ENCODE data around the gene WDR64.

DNA sequence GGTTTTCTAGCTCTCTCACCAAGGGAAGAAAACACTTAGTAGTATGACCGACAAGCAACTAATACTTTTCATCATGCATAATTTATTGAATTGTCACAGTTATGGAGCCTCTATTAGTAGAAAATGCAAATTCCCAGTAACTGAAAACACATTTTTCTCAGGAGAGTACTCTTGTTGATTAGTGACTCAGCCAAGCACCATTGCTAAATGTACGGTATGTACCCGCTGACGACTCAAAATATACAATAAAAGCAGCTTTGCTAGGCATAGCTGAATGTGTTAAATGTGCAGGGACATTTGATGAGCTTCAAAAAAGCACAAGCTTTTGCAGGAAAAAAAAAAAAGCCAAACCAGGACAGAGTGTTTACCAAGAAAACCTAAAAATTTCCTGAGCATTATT is 63.9 kb downstream of the WDR64 start:
- TF ChIP-seq, protein P1, sequence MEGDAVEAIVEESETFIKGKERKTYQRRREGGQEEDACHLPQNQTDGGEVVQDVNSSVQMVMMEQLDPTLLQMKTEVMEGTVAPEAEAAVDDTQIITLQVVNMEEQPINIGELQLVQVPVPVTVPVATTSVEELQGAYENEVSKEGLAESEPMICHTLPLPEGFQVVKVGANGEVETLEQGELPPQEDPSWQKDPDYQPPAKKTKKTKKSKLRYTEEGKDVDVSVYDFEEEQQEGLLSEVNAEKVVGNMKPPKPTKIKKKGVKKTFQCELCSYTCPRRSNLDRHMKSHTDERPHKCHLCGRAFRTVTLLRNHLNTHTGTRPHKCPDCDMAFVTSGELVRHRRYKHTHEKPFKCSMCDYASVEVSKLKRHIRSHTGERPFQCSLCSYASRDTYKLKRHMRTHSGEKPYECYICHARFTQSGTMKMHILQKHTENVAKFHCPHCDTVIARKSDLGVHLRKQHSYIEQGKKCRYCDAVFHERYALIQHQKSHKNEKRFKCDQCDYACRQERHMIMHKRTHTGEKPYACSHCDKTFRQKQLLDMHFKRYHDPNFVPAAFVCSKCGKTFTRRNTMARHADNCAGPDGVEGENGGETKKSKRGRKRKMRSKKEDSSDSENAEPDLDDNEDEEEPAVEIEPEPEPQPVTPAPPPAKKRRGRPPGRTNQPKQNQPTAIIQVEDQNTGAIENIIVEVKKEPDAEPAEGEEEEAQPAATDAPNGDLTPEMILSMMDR (IDR thresholded peaks at IDR 0.05): no peak
- no peak for TF ChIP-seq POLR2A (IDR thresholded peaks at IDR 0.05)

Measured in testis (tissue), 2 donors.